Measurements from ENCODE around the gene EML1.

GRCh38 chr14:99748529-99748928 lies 44.7 kb upstream of the EML1 start:
- TF ChIP-seq POLR2A (IDR thresholded peaks at IDR 0.05) (no peak), CTCF (IDR thresholded peaks at IDR 0.05 in 8 of 11, conservative IDR thresholded peaks at IDR 0.05 in 3 of 11) (no peak)

Measured in spleen (tissue), 7 donors.